ENCODE measurements around the gene SACM1L. TPM values are rescaled to one million over a fixed set of nuclear protein-coding genes. Genes with fewer than 3 reads are reported as not detected.

SACM1L gene
- total RNA-seq, 2 donors from 2014 or later, result 50.5 to 57.3 TPM

DNA sequence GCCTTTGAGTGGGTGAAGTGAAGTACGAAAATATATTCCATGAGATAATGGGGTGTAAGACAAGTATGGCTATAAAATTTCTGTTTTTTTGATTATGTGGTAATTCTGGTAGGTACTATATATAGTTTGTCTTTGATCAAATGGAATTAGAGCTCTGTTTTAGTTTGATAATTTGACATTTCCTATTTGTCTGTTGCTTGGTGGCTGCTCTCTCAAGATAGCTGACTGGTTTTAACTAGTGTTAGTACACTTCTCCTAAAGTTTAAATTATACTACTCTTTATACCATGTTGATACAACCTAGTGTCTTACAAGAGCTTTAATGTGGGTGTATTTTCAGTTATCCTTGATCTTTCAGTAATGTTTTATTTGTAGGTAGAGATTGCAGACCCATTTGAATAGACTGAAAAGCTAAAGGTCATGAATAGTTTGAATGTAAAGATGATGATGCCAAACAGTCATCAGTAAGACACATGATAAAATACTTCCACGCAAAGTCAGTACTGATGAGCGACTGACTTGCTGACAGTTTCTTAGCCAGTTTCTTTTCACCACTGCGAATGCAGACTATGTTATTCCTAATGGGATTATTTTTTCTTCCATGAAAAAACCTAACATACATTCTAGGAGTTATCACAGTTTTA, 15.2 kb downstream of the SACM1L start:
- no peak overlapping the region for H3K4me3 ChIP-seq
- no peak overlapping the region for H3K27ac ChIP-seq
- H3K27me3 ChIP-seq (replicated peaks; ENCODE audit: insufficient read depth), result no peaks in the 10 kb centered on the region
- no peaks in the 10 kb centered on the region for H3K9me3 ChIP-seq
- TF ChIP-seq CTCF (IDR thresholded peaks at IDR 0.05), result no peak
- peaks cover 11% of the 10 kb centered on the region for H3K36me3 ChIP-seq
- no peak for ATAC-seq (ENCODE audit: insufficient number of reproducible peaks, low FRiP score, low read depth)
- no peak for DNase-seq (ENCODE audit: low spot score)
- H3K4me1 ChIP-seq (ENCODE audit: control insufficient read depth in 1 of 2, low read depth in 2 of 2), result peaks cover 2 to 5% of the 10 kb centered on the region in 2 donors

- no peak for TF ChIP-seq CTCF (IDR thresholded peaks at IDR 0.05)
- no peaks in the 10 kb centered on the region for H3K27me3 ChIP-seq (replicated peaks; ENCODE audit: insufficient read depth)
- H3K9me3 ChIP-seq, result no peaks in the 10 kb centered on the region
- peaks cover 11% of the 10 kb centered on the region for H3K36me3 ChIP-seq
- H3K4me3 ChIP-seq, result no peak overlapping the region
- H3K4me1 ChIP-seq (ENCODE audit: control insufficient read depth in 1 of 2, low read depth in 2 of 2), result no peaks in the 10 kb centered on the region
- no peak overlapping the region for H3K27ac ChIP-seq
- DNase-seq (ENCODE audit: low spot score) (no peak), ATAC-seq (ENCODE audit: insufficient number of reproducible peaks, low FRiP score, low read depth) (no peak)
These were observed 16.9 kb downstream of the SACM1L start for GRCh38 chr3:45705839-45706808.

DNA sequence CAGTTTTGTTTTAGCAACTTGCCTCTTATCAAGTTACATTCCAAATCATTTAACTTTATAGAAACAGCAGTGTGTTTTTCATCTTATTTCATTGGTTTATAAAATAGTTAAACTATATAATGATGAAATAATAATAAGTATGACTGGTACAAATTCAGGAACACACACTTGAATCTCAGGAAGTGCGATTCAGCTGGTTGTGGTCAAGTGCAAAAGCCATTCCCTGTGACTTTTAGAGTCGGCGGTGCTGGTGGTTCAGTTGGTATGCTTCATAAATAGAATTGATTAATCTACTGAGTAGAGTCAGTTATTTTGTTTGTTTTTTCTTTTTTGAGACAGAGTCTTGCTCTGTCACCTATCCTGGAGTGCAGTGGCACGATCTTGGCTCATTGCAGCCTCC, 22.7 kb downstream of the SACM1L start:
- TF ChIP-seq CTCF (IDR thresholded peaks at IDR 0.05), result no peak
- no peak for ATAC-seq (ENCODE audit: insufficient number of reproducible peaks, low FRiP score, low read depth)
- H3K36me3 ChIP-seq, result peaks cover 24% of the 10 kb centered on the region

GRCh38 chr3:45712434-45713110, 23.4 kb downstream of the SACM1L start:
- ATAC-seq (ENCODE audit: insufficient number of reproducible peaks, low FRiP score, low read depth) (no peak), DNase-seq (ENCODE audit: low spot score) (no peak)
- H3K27ac ChIP-seq, result no peak overlapping the region
- H3K4me1 ChIP-seq (ENCODE audit: control insufficient read depth in 1 of 2, low read depth in 2 of 2), result no peaks in the 10 kb centered on the region
- no peak overlapping the region for H3K4me3 ChIP-seq
- peaks cover 24% of the 10 kb centered on the region for H3K36me3 ChIP-seq
- no peak for TF ChIP-seq CTCF (IDR thresholded peaks at IDR 0.05)
- H3K9me3 ChIP-seq, result no peaks in the 10 kb centered on the region
- H3K27me3 ChIP-seq (replicated peaks; ENCODE audit: insufficient read depth), result no peaks in the 10 kb centered on the region

More for the DNA sequence above, 22.7 kb downstream of the SACM1L start:
- no peaks in the 10 kb centered on the region for H3K4me1 ChIP-seq (ENCODE audit: control insufficient read depth in 1 of 2, low read depth in 2 of 2)
- H3K4me3 ChIP-seq, result no peak overlapping the region
- H3K9me3 ChIP-seq, result no peaks in the 10 kb centered on the region
- DNase-seq (ENCODE audit: low spot score), result no peak
- no peak overlapping the region for H3K27ac ChIP-seq
- no peaks in the 10 kb centered on the region for H3K27me3 ChIP-seq (replicated peaks; ENCODE audit: insufficient read depth)

DNA sequence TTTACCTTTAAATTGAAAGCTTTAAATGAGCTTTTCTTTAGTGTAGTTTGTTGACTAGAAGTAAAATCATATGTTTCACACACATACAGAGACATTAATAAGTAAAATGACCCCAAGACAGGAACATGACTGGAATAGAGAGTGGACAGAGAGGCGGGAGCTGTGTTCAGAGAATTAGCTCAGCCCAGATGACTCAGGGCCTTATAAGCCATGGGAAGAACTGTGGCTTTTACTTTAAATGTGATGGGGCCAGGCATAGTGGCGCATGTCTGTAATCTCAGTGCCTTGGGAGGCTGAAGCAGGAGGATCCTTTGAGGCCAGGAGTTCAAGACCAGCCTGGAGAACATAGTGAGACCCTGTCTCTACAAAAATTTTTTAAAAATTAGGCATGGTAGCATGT, 26.7 kb downstream of the SACM1L start:
- Histone ChIP-seq H3K9me3 (no peaks in the 10 kb centered on the region), H3K4me3 (no peak overlapping the region), H3K36me3 (peaks cover 24% of the 10 kb centered on the region), H3K4me1 (ENCODE audit: control insufficient read depth in 1 of 2, low read depth in 2 of 2) (peaks cover 0 to 14% of the 10 kb centered on the region in 2 donors), H3K27me3 (replicated peaks; ENCODE audit: insufficient read depth) (no peaks in the 10 kb centered on the region), H3K27ac (no peak overlapping the region)
- ATAC-seq (ENCODE audit: insufficient number of reproducible peaks, low FRiP score, low read depth) (no peak), DNase-seq (ENCODE audit: low spot score) (no peak)
- TF ChIP-seq CTCF (IDR thresholded peaks at IDR 0.05), result no peak
